GM13976 (cell line): ENCODE measurements around the gene CACNA1H.

ENCODE experiments used
- DNase-seq: peaks from one replicate; pipeline ENCODE4 v3.0.0; 2012; ENCODE audit warnings: low spot score
- in situ Hi-C: fragments of 300-500 bp; cut with MboI; formaldehyde crosslinking; loops from one replicate; pipeline ENCODE4 v1.12.0; 2022; ENCODE audit warnings: low sequenced_read_pairs, mixed read lengths, inconsistent platforms; ENCODE audit not compliant: unreplicated experiment
- TF ChIP-seq, protein P1 (sequence below): IDR thresholded peaks from 2 replicates; pipeline ENCODE4 v1.5.1; 2012; ENCODE audit warnings: borderline replicate concordance, mild to moderate bottlenecking; ENCODE audit not compliant: insufficient read depth; ENCODE audit errors: extremely low read depth, missing control alignments, control extremely low read depth

The CACNA1H gene

DNA sequence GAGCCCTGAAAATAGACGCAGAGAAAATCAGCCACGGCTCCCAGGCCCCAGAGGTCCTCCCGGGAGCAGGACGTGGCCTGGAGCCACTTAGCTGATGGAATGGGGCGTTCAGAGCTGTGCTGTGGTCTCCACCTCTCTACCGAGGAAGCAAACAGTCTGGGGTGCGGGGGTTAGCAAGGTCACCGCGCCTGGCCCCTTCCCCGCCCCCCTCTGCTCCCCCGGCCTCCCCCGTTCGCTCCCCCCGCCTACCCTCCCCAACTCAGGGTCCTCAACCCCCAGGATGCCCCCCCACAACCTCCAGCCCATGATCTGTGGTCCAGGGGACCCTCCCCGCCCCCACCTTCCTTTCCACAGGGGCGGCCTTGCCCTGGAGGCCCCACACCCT, 36.2 kb upstream of the CACNA1H start:
- DNase-seq: no peak
- TF ChIP-seq, protein P1, sequence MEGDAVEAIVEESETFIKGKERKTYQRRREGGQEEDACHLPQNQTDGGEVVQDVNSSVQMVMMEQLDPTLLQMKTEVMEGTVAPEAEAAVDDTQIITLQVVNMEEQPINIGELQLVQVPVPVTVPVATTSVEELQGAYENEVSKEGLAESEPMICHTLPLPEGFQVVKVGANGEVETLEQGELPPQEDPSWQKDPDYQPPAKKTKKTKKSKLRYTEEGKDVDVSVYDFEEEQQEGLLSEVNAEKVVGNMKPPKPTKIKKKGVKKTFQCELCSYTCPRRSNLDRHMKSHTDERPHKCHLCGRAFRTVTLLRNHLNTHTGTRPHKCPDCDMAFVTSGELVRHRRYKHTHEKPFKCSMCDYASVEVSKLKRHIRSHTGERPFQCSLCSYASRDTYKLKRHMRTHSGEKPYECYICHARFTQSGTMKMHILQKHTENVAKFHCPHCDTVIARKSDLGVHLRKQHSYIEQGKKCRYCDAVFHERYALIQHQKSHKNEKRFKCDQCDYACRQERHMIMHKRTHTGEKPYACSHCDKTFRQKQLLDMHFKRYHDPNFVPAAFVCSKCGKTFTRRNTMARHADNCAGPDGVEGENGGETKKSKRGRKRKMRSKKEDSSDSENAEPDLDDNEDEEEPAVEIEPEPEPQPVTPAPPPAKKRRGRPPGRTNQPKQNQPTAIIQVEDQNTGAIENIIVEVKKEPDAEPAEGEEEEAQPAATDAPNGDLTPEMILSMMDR: no peak
- in situ Hi-C loops: no loop called here

DNA sequence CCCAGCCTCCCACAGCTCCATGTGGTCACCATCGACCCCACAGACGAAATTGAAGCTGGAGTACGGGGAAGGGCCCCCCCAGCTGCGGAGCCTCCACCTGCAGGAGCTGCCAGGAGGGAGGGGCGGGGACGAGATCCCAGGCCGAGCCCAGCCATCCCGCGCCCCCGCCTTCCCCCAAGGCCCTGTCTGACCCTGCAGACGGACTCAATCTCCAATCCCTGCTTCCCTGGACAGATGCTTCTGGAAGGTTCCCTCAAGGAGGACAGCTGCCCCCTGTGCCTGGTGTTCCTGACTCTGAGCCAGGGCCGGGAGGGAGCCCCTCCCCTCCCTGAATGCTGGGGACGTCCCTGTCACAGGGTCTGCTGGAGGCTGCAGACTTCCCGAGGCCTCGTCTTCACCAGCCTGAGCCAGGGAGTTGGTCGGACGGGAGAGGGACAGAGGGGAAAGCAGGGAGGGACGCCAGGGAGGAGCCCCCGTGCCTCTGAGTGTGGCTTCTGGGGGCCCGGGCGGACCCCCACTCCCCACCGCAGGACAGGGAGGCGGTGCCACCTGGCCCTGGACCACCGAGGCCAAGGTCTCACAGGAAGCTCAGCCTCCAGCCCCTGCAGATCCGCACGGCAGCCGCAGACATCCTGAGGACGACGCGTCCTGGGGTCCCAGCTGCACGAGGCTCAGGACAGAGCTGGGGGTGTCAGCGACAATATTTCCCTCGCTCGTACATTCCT, 35.6 kb upstream of the CACNA1H start:
- in situ Hi-C loops: no loop called here
- TF ChIP-seq, protein P1: no peak
- no peak for DNase-seq

DNA sequence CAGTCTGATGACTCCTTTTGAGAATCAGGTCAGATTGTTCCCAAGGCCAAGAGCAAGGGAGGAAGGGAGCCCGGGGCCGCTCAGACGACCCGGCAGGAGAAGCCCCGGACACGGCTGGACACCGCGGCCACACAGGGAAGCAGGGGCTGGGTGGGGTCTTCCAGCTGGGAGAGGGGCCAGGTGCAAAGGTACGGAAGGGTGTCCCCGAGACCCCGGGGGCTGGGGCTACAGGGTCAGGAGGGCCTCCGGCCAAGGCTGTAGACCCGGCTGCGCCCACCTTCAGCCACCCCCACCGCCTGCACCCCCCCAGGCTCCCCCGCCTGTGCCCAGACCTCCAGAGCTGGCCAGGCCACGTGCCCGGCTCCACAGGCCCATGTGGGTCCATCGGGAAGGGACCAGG, 35.0 kb upstream of the CACNA1H start:
- in situ Hi-C loops: no loop called here
- TF ChIP-seq, protein P1: no peak
- no peak for DNase-seq

DNA sequence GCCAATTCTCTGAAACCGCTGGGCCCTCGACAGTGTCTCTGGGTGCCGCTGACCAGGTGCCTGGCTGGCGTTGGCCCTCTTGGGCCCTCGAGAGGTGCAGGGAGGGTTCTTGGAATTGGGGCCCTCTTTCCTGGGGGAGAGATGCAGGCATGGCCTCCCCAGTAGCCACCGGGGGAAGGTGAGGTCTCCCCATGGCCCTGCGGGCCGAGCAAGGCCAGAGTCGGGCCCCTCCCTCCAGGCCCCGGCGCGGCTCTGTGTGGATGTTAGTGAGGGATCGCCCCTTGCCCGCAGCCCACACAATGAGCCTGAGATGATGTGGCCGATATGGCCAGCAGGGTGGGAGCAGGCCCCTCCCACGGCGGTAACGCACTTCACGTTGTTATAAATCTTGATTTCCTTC, 33.8 kb upstream of the CACNA1H start:
- in situ Hi-C loops: no loop called here
- TF ChIP-seq, protein P1: no peak
- no peak for DNase-seq

DNA sequence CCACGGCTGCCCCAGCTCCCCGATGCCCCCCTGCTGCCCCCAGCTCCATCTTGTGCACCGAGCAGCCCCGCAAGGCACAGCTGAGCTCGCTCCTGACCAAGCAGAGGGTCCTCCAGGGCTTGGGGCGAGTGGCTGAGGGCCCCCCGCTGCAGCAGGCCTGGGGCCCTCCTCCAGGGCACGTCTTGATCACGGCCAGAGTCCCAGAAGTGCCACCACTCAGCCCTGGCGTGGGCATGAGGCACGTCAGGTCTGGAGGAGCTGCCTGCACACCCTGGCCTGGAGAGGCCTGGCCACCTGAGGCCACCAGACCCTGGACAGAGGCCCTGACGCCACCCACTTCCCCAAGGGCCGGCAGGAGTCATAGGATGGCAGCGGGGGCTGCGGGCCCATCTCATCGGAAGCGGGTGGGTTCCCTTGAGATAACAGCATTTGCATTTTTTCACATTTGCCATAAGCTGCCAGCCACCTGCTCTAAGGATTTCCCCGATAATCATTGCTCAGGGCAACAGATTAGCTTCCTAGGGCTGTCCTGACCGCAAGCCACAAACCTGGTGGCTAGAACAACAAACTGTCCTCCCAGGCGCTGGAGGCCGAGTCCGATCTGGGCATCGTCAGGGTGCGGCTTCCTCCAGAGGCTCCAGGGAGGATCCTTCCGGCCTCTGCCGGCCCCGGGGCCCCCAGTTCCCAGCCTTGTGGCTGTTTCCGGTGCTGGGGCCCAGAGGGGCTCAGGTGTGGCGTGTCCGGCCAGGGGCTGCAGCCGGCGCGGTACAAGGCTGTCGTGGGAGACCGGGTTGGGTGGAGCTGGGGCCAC, 32.9 kb upstream of the CACNA1H start:
- in situ Hi-C loops: no loop called here
- TF ChIP-seq, protein P1: no peak
- no peak for DNase-seq

DNA sequence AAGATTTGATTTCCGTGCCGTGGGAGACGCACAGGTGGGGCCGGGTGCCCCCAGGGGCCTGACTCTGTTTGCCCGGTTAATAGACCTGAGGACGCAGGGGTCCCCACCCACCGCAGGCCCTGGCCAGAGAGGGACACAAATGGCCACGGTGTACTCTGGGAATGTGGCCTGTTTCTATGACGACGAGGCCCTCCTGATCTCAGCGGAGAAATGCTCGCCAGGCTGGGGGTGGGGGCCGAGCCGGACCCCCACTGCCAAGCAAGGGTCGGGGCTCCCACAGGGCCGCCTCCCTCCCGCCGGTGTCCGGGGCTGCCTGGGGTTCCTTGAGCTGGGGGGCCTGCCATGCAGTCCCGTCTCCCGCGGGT, 32.3 kb upstream of the CACNA1H start:
- TF ChIP-seq, protein P1: no peak
- in situ Hi-C loops: no loop called here
- no peak for DNase-seq
